ENCODE data around the gene MIS18BP1.

Gene MIS18BP1

DNA sequence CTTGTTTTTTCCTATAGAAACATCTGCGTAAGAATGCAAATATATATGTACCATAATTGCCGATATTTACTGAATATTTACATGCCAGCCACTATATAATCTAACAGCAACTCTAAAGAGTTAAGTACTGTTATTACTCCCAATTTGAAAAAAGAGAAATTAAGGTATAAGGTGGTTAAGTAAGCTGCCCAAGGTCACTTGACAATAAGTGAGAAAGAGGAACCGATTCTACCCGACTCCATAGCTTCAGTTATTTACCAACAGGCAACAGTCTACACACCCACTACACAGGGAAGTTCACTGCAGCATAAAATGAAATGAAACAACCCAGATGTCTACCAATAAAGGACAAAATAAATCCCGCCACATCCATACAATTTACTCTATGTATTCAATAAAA lies 1.1 kb downstream of the MIS18BP1 start:
- H3K9me3 ChIP-seq (ENCODE audit: control insufficient read depth, insufficient read depth, low read length) = peaks cover 8% of the 10 kb centered on the region; the same call in 1 of the 2 replicates
- H3K9me2 ChIP-seq (replicated peaks; ENCODE audit: control insufficient read depth, low read length) = no peaks in the 10 kb centered on the region
- peak overlapping the region; percentile 97 for H3K4me3 ChIP-seq (ENCODE audit: low read length)
- peaks cover 44% of the 10 kb centered on the region for H3K36me3 ChIP-seq (ENCODE audit: control insufficient read depth, low read length)
- H3K4me1 ChIP-seq (ENCODE audit: control insufficient read depth, low read length) = peaks cover 40% of the 10 kb centered on the region
- TF ChIP-seq, protein P1, sequence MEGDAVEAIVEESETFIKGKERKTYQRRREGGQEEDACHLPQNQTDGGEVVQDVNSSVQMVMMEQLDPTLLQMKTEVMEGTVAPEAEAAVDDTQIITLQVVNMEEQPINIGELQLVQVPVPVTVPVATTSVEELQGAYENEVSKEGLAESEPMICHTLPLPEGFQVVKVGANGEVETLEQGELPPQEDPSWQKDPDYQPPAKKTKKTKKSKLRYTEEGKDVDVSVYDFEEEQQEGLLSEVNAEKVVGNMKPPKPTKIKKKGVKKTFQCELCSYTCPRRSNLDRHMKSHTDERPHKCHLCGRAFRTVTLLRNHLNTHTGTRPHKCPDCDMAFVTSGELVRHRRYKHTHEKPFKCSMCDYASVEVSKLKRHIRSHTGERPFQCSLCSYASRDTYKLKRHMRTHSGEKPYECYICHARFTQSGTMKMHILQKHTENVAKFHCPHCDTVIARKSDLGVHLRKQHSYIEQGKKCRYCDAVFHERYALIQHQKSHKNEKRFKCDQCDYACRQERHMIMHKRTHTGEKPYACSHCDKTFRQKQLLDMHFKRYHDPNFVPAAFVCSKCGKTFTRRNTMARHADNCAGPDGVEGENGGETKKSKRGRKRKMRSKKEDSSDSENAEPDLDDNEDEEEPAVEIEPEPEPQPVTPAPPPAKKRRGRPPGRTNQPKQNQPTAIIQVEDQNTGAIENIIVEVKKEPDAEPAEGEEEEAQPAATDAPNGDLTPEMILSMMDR (IDR thresholded peaks at IDR 0.05; ENCODE audit: low read depth, low read length, poor library complexity, severe bottlenecking) = no peak
- TF ChIP-seq EZH2phosphoT487 (IDR thresholded peaks at IDR 0.05; ENCODE audit: borderline replicate concordance, low read length) = no peak
- H3K27me3 ChIP-seq (ENCODE audit: control insufficient read depth, low read length) = no peaks in the 10 kb centered on the region
- H3K27ac ChIP-seq (ENCODE audit: low read depth, low read length) = peak overlapping the region; percentile 87
- peaks cover 28% of the 10 kb centered on the region for H4K20me1 ChIP-seq (ENCODE audit: control insufficient read depth, insufficient read depth, low read depth, low read length)
- peak overlapping the region; percentile 77 for H3K4me2 ChIP-seq (ENCODE audit: low read length)
- H3F3A ChIP-seq (ENCODE audit: control insufficient read depth, insufficient read depth) = peaks cover 16% of the 10 kb centered on the region
- peaks cover 64% of the 10 kb centered on the region for H3K79me2 ChIP-seq (ENCODE audit: control insufficient read depth, low read length)

DNA sequence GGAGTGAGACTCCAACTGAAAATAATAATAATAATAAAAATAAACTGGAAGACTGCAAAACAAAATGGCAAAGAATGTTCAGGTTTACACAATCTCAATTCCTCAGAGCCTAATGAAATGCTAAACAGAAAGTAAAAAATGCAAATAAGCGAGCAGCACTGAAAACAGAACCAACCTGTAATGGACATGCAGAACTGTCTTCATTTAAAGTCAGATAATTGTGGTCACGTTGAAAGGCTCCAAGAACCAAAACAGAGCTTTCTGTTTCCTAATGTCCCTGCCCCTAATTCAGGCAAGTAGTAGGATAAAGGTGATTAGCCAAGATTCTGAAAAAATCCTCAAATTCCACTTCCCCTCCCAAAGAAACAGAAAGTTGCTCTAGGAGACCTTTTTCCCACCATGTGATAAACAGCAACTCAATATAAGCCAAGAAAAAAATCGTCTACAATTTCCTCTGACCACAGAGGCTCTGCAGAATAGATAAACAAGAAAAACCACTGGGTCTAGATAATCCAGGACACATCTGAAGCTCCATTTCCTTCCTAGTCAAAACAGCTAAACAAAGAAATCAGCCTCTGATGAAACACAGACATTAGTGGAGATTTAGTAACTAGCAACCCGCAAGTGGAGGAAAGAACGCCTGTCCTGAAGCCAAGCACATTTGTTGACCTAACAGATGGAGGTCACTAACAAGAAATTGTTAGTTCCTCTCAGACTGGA lies 3.0 kb downstream of the MIS18BP1 start:
- Histone ChIP-seq H3K4me3 (ENCODE audit: low read length) (peak overlapping the region; percentile 97), H3K27ac (ENCODE audit: low read depth, low read length) (peak overlapping the region; percentile 34), H3K36me3 (ENCODE audit: control insufficient read depth, low read length) (peaks cover 62% of the 10 kb centered on the region), H3K79me2 (ENCODE audit: control insufficient read depth, low read length) (peaks cover 83% of the 10 kb centered on the region), H4K20me1 (ENCODE audit: control insufficient read depth, insufficient read depth, low read depth, low read length) (peaks cover 32% of the 10 kb centered on the region), H3K4me1 (ENCODE audit: control insufficient read depth, low read length) (peaks cover 40% of the 10 kb centered on the region), H3F3A (ENCODE audit: control insufficient read depth, insufficient read depth) (peaks cover 16% of the 10 kb centered on the region), H3K9me3 (ENCODE audit: control insufficient read depth, insufficient read depth, low read length) (peaks cover 8% of the 10 kb centered on the region; the same call in 1 of the 2 replicates), H3K9me2 (replicated peaks; ENCODE audit: control insufficient read depth, low read length) (no peaks in the 10 kb centered on the region), H3K4me2 (ENCODE audit: low read length) (peak overlapping the region; percentile 77), H3K27me3 (ENCODE audit: control insufficient read depth, low read length) (no peaks in the 10 kb centered on the region)
- TF ChIP-seq EZH2phosphoT487 (IDR thresholded peaks at IDR 0.05; ENCODE audit: borderline replicate concordance, low read length) = no peak

DNA sequence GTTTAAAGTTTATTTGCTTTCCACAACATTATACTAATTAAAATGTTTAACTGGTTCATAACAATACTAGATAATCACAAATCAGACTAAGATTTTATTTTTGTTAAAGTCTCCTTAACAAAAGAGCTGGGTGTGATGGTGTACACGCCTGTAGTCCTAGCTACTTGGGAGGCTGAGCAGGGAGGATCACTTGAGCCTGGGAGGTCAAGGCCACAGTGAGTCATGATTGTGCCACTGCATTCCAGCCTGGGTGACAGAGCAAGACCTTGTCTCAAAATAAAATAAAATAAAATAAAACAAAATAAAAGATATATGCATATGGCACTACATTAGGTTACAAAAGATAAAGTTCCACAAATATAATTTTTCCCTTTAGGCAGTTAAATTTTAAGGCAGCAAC lies 5.6 kb downstream of the MIS18BP1 start:
- peaks cover 9% of the 10 kb centered on the region for H3F3A ChIP-seq (ENCODE audit: control insufficient read depth, insufficient read depth)
- peaks cover 100% of the 10 kb centered on the region for H3K79me2 ChIP-seq (ENCODE audit: control insufficient read depth, low read length)
- H3K27ac ChIP-seq (ENCODE audit: low read depth, low read length) = no peak overlapping the region
- peaks cover 47% of the 10 kb centered on the region for H3K4me1 ChIP-seq (ENCODE audit: control insufficient read depth, low read length)
- no peaks in the 10 kb centered on the region for H3K9me2 ChIP-seq (replicated peaks; ENCODE audit: control insufficient read depth, low read length)
- no peak overlapping the region for H3K4me2 ChIP-seq (ENCODE audit: low read length)
- peaks cover 78% of the 10 kb centered on the region for H3K36me3 ChIP-seq (ENCODE audit: control insufficient read depth, low read length)
- no peaks in the 10 kb centered on the region for H3K9me3 ChIP-seq (ENCODE audit: control insufficient read depth, insufficient read depth, low read length)
- H4K20me1 ChIP-seq (ENCODE audit: control insufficient read depth, insufficient read depth, low read depth, low read length) = peaks cover 37% of the 10 kb centered on the region
- TF ChIP-seq EZH2phosphoT487 (IDR thresholded peaks at IDR 0.05; ENCODE audit: borderline replicate concordance, low read length) = no peak
- TF ChIP-seq, protein P1 (IDR thresholded peaks at IDR 0.05; ENCODE audit: low read depth, low read length, poor library complexity, severe bottlenecking) = no peak
- H3K27me3 ChIP-seq (ENCODE audit: control insufficient read depth, low read length) = no peaks in the 10 kb centered on the region
- H3K4me3 ChIP-seq (ENCODE audit: low read length) = no peak overlapping the region

DNA sequence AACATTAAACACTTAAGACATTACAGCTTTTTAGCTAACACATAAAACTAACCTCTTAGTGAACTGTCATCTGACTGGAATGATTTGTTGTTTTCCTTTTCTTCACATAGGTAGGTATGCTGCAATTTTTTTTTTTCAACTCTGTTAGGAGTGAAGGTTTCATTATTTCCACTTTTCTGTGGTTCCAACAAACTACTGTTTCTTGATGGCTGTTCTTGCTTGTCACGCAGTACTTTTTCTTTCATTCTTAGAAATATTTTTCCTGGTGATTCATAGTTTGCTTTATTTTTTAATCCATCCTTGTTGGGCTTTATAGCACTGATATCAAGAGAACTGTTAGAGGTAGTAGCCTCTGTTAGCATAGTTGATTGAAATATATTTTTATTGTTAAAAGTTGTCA lies 6.3 kb downstream of the MIS18BP1 start:
- H3K36me3 ChIP-seq (ENCODE audit: control insufficient read depth, low read length) = peaks cover 78% of the 10 kb centered on the region
- H3K9me2 ChIP-seq (replicated peaks; ENCODE audit: control insufficient read depth, low read length) = no peaks in the 10 kb centered on the region
- H3K4me3 ChIP-seq (ENCODE audit: low read length) = no peak overlapping the region
- H3K4me1 ChIP-seq (ENCODE audit: control insufficient read depth, low read length) = peaks cover 47% of the 10 kb centered on the region
- no peak overlapping the region for H3K27ac ChIP-seq (ENCODE audit: low read depth, low read length)
- TF ChIP-seq EZH2phosphoT487 (IDR thresholded peaks at IDR 0.05; ENCODE audit: borderline replicate concordance, low read length) = no peak
- TF ChIP-seq, protein P1 (IDR thresholded peaks at IDR 0.05; ENCODE audit: low read depth, low read length, poor library complexity, severe bottlenecking) = no peak
- H3K9me3 ChIP-seq (ENCODE audit: control insufficient read depth, insufficient read depth, low read length) = no peaks in the 10 kb centered on the region
- H3K4me2 ChIP-seq (ENCODE audit: low read length) = no peak overlapping the region
- H3K27me3 ChIP-seq (ENCODE audit: control insufficient read depth, low read length) = no peaks in the 10 kb centered on the region
- H3F3A ChIP-seq (ENCODE audit: control insufficient read depth, insufficient read depth) = peaks cover 4% of the 10 kb centered on the region; the same call in 1 of the 2 replicates
- peaks cover 100% of the 10 kb centered on the region for H3K79me2 ChIP-seq (ENCODE audit: control insufficient read depth, low read length)
- H4K20me1 ChIP-seq (ENCODE audit: control insufficient read depth, insufficient read depth, low read depth, low read length) = peaks cover 36% of the 10 kb centered on the region

All from DOHH2 (cell line).